HG02938 (cell line): ENCODE measurements around the gene PLAGL2.
"Not testable (repeated sequence)": the region's sequence is repeated elsewhere in the genome, so short reads cannot be mapped to it uniquely, and the experiment has no call there.

Experiments
- ATAC-seq: cut with Tn5 transposase; IDR thresholded peaks from one replicate; pipeline ENCODE4 v1.9.1; 2021; ENCODE audit warnings: mild to moderate bottlenecking, moderate library complexity; ENCODE audit not compliant: unreplicated experiment

The PLAGL2 gene

GRCh38 chr20:32186506-32186905 lies 21.0 kb downstream of the PLAGL2 start:
- no peak for ATAC-seq

GRCh38 chr20:32184961-32185603 lies 22.5 kb downstream of the PLAGL2 start:
- ATAC-seq: no peak

- no peak for ATAC-seq
These were observed 23.5 kb downstream of the PLAGL2 start for GRCh38 chr20:32183947-32184635.

- ATAC-seq: no peak
These were observed 25.9 kb downstream of the PLAGL2 start for GRCh38 chr20:32181606-32182005.

GRCh38 chr20:32179934-32180333 lies 27.6 kb downstream of the PLAGL2 start:
- no peak for ATAC-seq

GRCh38 chr20:32179515-32179914 lies 28.0 kb downstream of the PLAGL2 start:
- no peak for ATAC-seq

GRCh38 chr20:32177696-32178095 lies 29.8 kb downstream of the PLAGL2 start:
- ATAC-seq: not testable (repeated sequence)

GRCh38 chr20:32168184-32168910 lies 39.2 kb downstream of the PLAGL2 start:
- no peak for ATAC-seq

GRCh38 chr20:32167552-32167951 lies 40.0 kb downstream of the PLAGL2 start:
- ATAC-seq: no peak

- ATAC-seq: no peak
These were observed 41.6 kb downstream of the PLAGL2 start for GRCh38 chr20:32165836-32166545.

- no peak for ATAC-seq
These were observed 42.4 kb downstream of the PLAGL2 start for GRCh38 chr20:32164984-32165735.

GRCh38 chr20:32163951-32164350 lies 43.6 kb downstream of the PLAGL2 start:
- no peak for ATAC-seq

GRCh38 chr20:32162351-32162750 lies 45.2 kb downstream of the PLAGL2 start:
- no peak for ATAC-seq

GRCh38 chr20:32160341-32160740 lies 47.2 kb downstream of the PLAGL2 start:
- no peak for ATAC-seq

- ATAC-seq: no peak
These were observed 47.7 kb downstream of the PLAGL2 start for GRCh38 chr20:32159766-32160221.

GRCh38 chr20:32158943-32159660 lies 48.4 kb downstream of the PLAGL2 start:
- ATAC-seq: no peak

GRCh38 chr20:32158351-32158750 lies 49.2 kb downstream of the PLAGL2 start:
- ATAC-seq: no peak

GRCh38 chr20:32157611-32158010 lies 49.9 kb downstream of the PLAGL2 start:
- ATAC-seq: no peak

- ATAC-seq: no peak
These were observed 52.2 kb downstream of the PLAGL2 start for GRCh38 chr20:32155017-32155981.
